Testis (tissue), 2 donors: ENCODE measurements around the gene KCNAB1.

Experiments
- CTCF ChIP-seq, 3 experiments: fragments of 450-650 bp in 2 of 3; fragments of 200-600 bp in 1 of 3; sonication (generic) in 1 of 3; IDR thresholded peaks; one replicate each; pipeline ENCODE4 v1.5.1; 2016 to 2019; ENCODE audit warnings: antibody characterized with exemption in 3 of 3, mild to moderate bottlenecking in 2 of 3, moderate library complexity in 1 of 3
- POLR2A ChIP-seq: fragments of 450-650 bp; IDR thresholded peaks from one replicate; pipeline ENCODE4 v1.6.1; 2017; ENCODE audit warnings: antibody characterized with exemption, mild to moderate bottlenecking, moderate library complexity

GRCh38 chr3:156488767-156489166, 368.4 kb downstream of the KCNAB1 start:
- TF ChIP-seq CTCF (IDR thresholded peaks at IDR 0.05): no peak
- TF ChIP-seq POLR2A: no peak
